DMS53 (cell line): ENCODE data around the gene JAM2.
"Not testable (repeated sequence)": the region's sequence is repeated elsewhere in the genome, so short reads cannot be mapped to it uniquely, and the experiment has no call there.

Experiments
- DNase-seq: peaks from one replicate; lab custom pipeline; 2025; lab: John Stamatoyannopoulos, UW

JAM2 gene

DNA sequence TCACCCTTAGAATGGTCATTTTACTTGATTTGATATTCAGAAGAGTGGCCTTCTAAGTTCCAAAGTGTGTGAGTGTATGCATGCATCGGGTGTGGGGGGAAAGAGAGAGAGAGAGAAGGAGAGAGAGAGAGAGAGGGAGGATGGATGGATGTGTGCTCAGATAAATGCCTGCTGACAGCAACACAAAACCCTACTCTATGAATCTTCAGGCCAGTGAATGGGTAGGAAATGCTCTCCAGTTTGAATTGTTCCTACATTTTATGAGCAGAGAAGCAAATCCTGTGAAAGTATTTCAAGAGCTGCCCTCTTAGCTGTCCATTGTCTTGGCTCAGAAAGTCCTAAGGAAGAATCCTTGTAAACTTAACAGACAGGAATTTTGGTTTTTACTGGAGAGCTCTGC, 7.4 kb downstream of the JAM2 start:
- no peak for DNase-seq

DNA sequence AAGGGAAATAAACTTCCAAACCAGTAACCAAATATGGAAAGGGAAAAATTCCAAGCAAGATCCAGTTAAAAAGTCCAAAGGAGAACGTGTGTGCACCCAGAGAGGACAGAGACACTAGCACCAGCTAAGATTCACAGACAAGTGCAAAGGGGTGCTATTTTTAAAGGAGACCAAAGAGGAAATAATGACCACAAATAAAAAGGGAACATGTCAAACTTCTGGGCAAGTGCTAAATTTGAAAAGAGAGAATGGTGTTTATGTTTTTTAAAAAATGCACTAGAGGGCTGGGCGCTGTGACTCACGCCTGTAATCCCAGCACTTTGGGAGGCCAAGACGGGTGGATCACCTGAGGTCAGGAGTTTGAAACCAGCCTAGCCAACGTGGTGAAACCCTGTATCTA, 8.6 kb downstream of the JAM2 start:
- DNase-seq: no peak

DNA sequence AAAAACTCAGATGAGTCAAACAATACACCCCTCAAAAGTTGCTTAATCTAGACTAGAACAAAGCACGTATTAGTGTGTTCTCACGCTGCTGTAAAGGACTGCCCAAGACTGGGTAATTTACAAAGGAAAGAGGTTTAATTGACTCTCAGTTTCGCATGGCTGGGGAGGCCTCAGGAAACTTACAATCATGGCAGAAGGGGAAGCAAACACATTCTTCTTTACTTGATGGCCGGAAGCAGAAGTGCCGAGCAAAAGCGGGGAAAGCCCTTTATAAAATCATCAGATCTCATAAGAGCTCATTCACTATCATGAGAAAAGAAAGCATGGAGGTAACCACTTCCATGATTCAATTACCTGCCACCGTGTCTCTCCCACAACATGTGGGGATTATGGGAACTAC, 10.1 kb downstream of the JAM2 start:
- no peak for DNase-seq

GRCh38 chr21:25656412-25656811, 17.4 kb downstream of the JAM2 start:
- no peak for DNase-seq

GRCh38 chr21:25657140-25657539, 18.1 kb downstream of the JAM2 start:
- DNase-seq: no peak

DNA sequence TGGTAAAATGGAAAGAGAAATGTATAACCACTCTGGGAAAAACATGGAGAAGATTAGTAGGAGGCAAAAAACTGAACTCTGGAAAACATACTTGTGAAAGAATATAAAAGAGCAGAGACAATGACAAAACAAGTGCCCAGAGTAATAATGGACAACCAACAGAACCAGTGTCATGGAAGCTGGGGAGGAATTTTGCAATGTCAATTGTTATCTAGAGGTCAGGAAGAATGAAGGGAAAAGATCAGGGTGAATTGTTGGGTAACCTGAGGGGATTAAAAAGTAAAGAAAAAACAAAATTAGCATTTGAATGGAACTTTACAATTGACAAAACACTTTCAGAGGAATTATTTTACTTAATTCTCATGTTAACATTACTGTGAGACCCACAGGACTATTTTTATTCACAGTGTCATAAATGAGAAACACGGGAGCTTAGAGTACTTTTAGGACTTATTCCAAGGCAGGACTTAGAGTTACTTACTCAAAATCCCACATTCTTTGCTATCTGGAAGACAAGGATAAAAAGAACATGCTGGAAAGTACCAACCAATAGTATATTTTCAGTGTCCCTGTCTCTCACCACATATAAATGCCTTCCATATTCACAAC, 19.5 kb downstream of the JAM2 start:
- DNase-seq: no peak

DNA sequence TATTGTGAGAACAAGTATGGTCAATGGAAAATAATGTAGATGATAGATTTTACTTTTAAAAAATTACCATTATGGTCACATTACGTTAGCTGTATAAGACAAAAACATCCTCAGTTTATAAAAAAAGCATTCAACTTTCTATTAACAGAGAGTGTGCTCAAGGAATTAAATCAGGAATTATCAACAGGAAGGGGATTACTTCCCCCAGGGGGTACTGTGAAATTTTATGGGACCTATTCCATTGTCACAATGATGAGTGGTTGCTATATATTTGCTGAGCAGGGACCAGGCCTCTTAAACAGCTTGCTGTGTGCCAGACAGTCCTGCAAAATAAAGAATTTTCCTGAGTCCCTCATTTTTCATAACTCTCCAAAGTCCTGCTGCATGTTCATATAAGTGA, 21.2 kb downstream of the JAM2 start:
- DNase-seq: no peak

- DNase-seq: no peak
These were observed 25.5 kb downstream of the JAM2 start for GRCh38 chr21:25664491-25664931.

DNA sequence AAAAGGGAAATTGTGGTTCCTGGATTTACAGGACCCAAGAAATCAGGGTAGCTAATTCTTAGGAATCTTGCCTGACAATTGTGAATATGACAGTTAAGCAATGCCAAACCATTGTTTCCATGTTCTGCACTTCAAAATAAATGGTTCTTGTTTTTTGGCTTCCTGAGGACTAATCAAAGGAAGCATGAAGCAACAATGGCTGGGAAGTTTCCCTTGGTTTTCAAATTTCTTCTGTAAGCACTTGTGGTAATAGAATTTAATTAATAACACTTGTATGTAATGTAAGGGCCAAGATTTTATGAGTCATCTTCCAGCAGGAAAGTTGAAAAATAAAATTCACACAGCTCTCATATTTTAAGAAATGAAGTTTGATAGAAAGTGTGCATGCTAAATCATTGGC, 31.7 kb downstream of the JAM2 start:
- no peak for DNase-seq

- no peak for DNase-seq
These were observed 37.4 kb downstream of the JAM2 start for GRCh38 chr21:25676451-25676850.

DNA sequence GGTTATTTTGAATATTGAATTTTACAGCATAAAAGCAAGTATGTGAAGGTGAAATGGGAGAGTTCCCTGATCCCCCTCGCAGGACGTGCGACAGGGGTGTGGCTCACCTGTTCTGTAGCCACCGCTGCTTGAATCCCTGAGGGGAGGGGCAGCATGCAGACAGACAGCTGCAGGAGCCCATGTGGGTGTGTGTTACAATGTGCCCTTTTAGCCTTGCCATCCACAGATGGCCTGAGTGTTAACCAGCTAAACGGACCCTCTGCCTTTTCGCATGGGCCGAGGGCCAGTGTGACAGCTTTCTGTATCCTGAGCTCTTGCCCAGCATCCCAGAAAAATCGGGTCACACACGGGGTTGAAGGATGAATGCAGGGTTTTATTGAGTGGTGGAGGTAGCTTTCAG, 43.3 kb downstream of the JAM2 start:
- no peak for DNase-seq

- DNase-seq: no peak
These were observed 48.7 kb downstream of the JAM2 start for GRCh38 chr21:25687787-25688186.

DNA sequence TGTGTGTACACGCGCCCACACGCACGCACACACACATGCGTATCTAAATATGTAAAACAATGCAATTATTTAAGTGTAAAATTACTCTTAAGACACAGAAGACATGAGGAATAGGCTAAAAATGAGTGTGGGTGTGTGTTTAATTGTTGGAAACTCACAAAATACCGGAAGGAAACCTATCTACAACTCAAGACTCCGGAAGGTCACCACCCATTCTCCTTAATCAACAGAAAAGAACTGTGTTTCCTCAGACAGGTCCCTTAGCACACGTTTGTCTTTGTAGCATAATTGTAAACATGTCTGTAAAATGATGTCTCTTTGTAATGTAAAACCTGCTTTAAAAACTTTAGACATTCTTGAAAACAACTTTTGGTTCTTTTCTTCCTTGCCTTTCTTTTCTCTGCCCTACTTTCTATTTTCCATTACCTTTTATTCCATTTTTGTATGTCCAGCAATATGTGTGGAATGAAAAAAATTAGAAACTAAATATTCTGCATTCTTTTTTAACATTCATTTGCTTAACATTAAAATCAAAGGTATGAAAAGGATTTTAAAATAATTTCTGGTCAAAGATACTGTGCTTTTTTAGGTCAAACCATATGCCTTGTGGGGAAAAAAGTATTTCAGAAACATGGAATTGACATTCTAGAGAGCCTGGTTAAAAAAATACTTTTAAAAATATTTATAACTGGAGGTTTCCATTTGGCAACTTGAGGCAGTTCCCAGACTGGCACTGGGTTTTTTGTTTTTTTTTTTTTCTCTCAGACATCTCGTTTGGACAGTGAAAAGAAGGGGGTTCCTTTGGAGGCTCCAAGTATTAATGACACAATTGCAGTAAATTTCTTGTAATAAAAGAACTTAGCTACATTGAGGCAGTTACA, 49.5 kb downstream of the JAM2 start:
- no peak for DNase-seq

- no peak for DNase-seq
These were observed 50.2 kb downstream of the JAM2 start for GRCh38 chr21:25689226-25689625.

DNA sequence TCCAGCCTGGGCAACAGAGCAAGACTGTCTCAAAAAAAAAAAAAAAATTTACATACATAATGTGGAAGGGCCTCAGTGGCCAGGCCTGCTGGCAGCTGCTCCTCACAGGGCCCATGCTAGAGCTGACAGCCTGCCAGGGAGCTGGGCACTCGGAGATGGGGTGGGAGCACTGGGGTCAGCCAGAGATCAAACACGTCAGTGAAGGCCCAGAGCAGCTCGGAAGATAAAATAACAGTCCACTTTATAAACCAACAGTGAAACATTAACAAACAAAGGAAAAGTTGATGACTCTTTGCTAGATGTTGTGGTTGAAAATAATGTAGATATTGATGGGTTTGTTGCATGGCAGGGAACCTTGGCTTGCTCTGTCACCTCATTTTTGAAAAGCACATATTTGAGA, 52.9 kb downstream of the JAM2 start:
- no peak for DNase-seq

- DNase-seq: not testable (repeated sequence)
These were observed 56.4 kb downstream of the JAM2 start for GRCh38 chr21:25695461-25695860.

GRCh38 chr21:25700741-25701140, 61.7 kb downstream of the JAM2 start:
- DNase-seq: no peak

DNA sequence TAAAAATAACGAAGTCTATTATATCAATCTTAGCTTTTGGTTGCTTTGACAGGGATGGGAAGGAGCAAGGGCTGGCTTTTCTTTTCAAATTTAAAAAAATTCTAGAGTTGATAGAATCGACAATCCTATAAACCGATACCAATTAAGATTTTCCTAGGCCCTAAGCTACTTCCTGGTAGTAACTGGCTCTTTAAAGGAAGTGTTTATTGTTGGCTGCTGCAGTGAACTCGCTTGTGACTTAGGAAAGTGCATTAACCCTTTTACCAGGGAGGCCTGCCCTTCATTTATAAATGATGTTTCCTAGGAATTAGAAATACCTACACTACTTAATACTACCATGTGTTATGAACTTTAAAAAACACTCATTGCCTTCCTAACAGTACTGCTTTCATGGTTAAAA, 62.5 kb downstream of the JAM2 start:
- DNase-seq: no peak

GRCh38 chr21:25708467-25709065, 69.5 kb downstream of the JAM2 start:
- peak; percentile 52 for DNase-seq

GRCh38 chr21:25709684-25710265, 70.7 kb downstream of the JAM2 start:
- DNase-seq: no peak

DNA sequence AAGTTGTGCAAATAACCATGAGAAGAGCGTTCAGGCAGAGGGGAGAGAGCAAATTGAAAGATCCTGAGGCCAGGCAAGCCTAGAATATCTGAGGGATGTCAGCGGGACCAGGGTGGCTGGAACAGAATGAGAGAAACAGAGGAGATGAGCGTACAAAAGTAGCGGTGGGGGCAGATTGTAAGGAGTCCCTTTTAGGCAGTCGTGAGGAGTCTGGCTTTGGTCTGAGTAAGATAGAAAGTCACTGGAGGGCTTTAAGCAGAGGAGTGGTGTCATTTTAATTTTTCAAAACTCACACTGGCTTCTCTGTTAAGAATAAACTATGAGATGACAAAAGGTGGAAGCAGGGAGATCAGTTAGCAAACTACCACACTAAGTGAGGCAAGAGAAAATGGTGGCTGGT, 71.5 kb downstream of the JAM2 start:
- DNase-seq: no peak

- DNase-seq: not testable (repeated sequence)
These were observed 75.0 kb downstream of the JAM2 start for GRCh38 chr21:25714066-25714465.
